Measurements from ENCODE around the gene BAZ2B.

DNA sequence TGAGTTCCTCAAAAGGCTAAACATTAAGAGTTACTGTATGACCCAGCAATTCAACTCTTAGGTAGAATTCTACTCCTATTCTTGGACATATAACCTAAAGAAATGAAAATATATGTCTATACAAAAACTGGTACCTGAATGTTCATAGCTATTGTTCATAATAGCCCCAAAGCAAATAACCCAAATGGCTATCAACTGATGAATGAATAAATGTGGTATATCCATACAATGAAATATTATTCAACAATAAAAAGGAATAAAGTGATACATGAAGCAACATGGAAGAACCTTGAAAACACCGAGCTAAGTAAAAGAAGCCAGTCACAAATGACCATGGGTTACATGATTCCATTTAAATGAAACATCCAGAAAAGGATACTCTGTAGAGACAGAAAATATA is 114.6 kb downstream of the BAZ2B start:
- TF ChIP-seq POLR2A (IDR thresholded peaks at IDR 0.05) = no peak
- TF ChIP-seq, protein P1, sequence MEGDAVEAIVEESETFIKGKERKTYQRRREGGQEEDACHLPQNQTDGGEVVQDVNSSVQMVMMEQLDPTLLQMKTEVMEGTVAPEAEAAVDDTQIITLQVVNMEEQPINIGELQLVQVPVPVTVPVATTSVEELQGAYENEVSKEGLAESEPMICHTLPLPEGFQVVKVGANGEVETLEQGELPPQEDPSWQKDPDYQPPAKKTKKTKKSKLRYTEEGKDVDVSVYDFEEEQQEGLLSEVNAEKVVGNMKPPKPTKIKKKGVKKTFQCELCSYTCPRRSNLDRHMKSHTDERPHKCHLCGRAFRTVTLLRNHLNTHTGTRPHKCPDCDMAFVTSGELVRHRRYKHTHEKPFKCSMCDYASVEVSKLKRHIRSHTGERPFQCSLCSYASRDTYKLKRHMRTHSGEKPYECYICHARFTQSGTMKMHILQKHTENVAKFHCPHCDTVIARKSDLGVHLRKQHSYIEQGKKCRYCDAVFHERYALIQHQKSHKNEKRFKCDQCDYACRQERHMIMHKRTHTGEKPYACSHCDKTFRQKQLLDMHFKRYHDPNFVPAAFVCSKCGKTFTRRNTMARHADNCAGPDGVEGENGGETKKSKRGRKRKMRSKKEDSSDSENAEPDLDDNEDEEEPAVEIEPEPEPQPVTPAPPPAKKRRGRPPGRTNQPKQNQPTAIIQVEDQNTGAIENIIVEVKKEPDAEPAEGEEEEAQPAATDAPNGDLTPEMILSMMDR (IDR thresholded peaks at IDR 0.05) = no peak
